Left cardiac atrium (tissue), 4 donors: Measurements from ENCODE around the gene SURF4. TPM values are rescaled to one million over a fixed set of nuclear protein-coding genes. Genes with fewer than 3 reads are reported as not detected.

Source experiments
- ATAC-seq, 2 donors: fragments of 200-7000 bp; cut with Tn5 transposase; one replicate each; pipeline ENCODE4 v1.9.1; 2020; ENCODE audit warnings: mild to moderate bottlenecking in 2 of 2, moderate library complexity in 2 of 2
- DNase-seq: peaks from one replicate; pipeline ENCODE4 v3.0.0-alpha.2; 2020
- intact Hi-C, 2 donors: fragments of 100-400 bp; cut with DNase I; formaldehyde crosslinking; loops; one replicate each; pipeline versions ENCODE4 v1.14.1 to v1.15.1; 2022 to 2023
- long read RNA-seq: library from polyadenylated mRNA; unstranded; transcript quantifications from one replicate; pipeline ENCODE4 v2.0.0, GENCODE V29; 2021
- total RNA-seq, 2 donors: library from RNA; stranded (reverse); fragmentation: NEBNext Ultra II Directional; extraction: Animal tissue kit (Norgen Biotek cat#: 25700); gene quantifications; one replicate each; pipeline ENCODE4 v1.2.1, GENCODE V29; 2021
- donor health status: DM: no; HTN: yes; CAD: no.
- donor health status: DM: no; HTN: yes; CAD: no; lungs with severe emphysema.
- donor health status: DM: yes; HTN: yes; CAD: no.
- donor health status: Dilated cardiomyopathy.

The SURF4 gene
- 100 to 1,000 TPM in 1 of 2 donors, 10 to 100 TPM in 1; 95.4 to 127 TPM for total RNA-seq
- long read RNA-seq, transcript SURF4-202 (6 exons, 2,984 nt) = major isoform, 228 of 271 reads
- long read RNA-seq, partial matches to known transcripts = 5 of 271 reads
- long read RNA-seq, other reads (novel, unspliced or antisense) = 34 of 271 reads

DNA sequence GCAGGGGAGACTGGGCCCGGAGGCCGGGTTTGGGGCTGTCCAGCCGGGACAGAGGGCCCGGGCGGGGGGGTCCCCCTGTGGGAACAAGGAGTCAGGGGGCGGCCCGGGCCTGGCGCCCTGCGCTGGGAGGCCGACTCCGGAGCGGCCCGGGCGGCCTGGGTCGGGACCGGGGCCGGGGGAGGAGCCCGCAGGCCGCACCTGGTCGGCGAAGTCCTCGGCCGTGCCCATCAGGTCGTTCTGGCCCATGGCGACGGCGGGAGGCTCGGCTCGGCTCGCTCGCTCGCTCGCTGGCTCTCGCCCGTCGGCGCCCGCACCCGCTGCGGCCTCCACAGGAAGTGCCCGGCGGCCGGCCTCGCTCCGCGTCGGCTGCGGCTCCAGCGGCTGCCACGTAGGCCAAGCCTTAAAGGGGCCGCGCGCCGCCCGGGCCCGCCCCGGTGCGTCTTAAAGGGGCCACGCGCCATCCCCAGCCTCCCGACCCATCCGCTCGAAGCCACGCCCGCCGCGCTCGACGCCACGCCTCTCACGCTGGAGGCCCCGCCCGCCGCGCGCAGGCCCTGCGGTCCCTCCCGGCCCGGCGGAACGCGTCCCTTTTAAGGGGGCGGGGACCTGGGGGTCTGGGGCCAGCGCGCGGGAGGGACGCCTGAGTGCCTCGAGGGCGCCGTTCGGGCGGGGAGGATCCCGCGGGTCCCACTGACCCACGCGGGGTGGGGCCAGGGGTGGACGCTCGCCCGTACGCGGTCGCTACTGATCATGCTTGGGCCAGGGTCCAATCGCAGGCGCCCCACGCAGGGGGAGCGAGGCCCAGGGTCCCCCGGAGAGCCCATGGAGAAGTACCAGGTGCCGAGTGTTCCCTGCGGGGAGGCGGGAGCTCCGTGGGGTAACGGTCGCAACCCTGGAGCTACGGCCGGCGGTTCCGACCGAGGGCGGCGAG is at the start of gene SURF4, which contains the start of gene STKLD1:
Gene SURF4, minus strand, starts transcription at position 337 of the 931 bp plus-strand sequence. Its CDS starts 91 bp downstream, at position 246.
Gene STKLD1, plus strand, starts transcription at position 643 of the 931 bp plus-strand sequence. Its CDS starts 108 bp downstream, at position 751.
- DNase-seq (peak; percentile 97), ATAC-seq (peak; percentile 98)
- intact Hi-C loops = loop anchor here in 1 of 2 donors (5.0 kb wide), 1 partner anchor 41 kb away; the partner anchor contains the start of gene REXO4

DNA sequence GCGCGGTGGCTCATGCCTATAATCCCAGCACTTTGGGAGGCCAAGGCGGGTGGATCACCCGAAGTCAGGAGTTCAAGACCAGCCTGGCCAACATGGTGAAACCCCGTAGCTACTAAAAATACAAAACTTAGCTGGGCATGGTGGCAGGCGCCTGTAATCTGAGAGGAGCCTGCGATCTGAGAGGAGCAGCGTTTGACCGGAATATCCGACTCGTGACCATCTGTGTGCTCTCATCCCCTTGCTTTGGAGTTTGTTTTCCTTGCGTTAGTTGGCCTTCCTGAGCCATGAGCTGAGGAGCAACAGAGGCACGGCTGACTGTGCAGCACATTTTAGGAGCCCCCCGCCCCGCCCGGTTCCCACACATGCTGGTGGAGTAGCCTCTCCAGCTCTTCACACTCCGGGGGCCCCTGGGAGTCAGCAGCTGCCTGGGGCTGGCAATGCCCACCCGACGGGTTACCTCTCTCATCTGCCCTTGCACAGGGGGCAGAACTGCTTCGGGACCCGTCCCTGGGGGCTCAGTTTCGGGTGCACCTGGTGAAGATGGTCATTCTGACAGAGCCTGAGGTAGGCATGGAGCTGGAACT is 49.3 kb upstream of the SURF4 start:
- intact Hi-C loops = no loop called here
- no peak for ATAC-seq
- no peak for DNase-seq

DNA sequence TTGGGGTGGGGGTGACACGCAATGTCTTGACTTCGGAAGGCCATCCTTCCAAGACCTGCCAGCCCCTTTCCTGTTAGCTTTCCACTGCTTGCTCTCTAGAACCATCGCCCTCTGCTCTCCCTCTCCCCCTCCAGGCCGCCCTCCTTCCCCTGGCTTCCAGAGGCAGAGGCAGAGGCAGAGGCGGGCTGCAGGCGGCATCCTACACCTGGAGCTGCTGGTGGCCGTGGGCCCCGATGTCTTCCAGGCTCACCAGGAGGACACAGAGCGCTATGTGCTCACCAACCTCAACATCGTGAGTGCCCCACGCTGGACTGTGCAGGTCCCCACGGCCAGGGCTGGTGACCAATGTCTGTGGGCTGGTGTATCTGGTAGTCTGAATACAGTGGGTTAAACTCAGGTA is 48.3 kb upstream of the SURF4 start:
- no peak for DNase-seq
- ATAC-seq = no peak
- intact Hi-C loops = no loop called here

DNA sequence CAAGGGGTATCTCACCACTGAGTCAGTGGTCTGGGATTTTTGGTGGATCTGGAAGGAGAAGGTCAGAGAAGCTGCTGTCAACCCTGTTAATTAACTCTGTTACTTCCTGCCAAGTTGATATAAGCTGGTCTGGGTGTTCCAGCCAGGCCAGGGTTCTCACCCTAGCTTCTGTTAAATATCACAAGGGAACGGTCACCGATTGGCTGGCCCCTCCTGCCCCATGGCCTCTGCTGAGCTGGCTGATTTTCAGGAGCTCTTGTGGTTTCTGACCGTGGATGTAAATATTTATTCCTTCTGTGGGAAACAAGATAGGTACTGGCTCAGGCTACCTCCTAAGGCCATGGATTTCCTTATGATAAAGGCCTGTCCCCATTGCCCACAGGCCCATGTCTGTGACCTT is 47.4 kb upstream of the SURF4 start:
- DNase-seq = no peak
- intact Hi-C loops = no loop called here
- no peak for ATAC-seq

DNA sequence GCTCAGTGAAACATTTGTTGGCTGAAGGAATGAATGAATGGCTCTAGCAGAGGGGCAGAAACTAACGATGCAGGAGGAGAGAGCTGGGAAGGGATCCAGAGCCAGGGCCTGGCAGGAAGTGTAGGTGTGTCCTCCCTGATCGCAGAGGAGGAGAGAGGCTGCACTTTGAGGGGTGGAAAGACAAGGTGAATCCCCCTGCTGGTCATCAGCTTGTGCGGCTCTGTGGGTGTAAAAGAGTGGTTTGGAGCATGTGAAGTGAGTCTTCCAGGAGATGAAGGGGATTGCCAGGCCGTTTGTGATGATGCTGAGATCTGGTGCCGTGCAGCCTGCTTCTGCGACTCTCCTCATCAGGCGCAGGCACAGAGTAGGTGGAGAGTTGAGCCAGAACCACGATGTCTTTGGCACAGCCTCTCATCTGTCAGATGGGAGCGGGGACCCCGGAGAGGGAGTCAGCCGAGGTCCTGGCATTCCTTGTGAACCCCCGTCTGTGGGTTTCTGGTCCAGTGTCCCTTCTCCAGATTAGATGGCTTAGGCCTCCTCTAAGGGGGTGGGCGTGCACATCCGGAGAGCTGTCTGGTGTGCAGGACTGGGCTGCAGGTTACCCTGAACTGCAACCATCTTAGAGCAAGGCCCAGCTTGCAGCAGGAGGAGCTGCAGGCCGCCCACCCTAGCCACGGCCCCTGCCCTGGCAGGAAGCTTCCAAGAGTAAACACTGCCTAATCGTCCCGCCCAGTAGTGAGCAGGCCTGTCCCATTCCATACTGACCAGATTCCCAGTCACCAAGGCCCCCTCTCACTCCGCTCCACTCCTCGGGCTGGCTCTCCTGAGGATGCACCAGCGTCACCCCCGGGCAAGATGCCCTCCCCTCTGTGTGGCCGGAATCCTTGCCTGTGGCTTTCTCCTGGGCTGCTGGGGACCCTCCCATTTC is 46.0 kb upstream of the SURF4 start, which contains the start of gene ADAMTS13:
Gene ADAMTS13, plus strand, starts transcription at position 753 of the 928 bp plus-strand sequence. Its CDS starts 77 bp downstream, at position 830.
- no peak for ATAC-seq
- intact Hi-C loops = no loop called here
- no peak for DNase-seq

DNA sequence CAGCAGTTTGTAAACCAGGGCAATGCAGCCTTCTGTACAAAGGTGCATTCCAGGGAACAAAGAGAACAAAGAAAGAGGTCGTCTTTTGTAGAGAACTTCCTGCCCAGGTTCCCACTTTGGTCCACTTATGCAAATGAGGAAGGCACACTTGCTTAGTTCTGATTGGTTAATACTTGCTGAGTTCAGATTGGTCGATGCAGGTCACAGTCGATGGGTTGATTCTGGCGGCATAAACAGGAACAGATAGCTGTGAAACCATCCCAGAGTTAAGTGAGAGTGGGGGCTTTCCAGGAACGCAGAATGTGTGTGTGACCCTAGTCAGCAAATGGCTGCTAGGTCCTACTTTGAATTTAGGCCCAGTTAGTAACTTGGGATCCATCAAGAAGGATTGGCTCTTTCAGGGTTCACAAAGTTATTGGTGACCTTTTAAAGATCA is 44.5 kb upstream of the SURF4 start:
- ATAC-seq (no peak), DNase-seq (no peak)
- intact Hi-C loops = no loop called here

DNA sequence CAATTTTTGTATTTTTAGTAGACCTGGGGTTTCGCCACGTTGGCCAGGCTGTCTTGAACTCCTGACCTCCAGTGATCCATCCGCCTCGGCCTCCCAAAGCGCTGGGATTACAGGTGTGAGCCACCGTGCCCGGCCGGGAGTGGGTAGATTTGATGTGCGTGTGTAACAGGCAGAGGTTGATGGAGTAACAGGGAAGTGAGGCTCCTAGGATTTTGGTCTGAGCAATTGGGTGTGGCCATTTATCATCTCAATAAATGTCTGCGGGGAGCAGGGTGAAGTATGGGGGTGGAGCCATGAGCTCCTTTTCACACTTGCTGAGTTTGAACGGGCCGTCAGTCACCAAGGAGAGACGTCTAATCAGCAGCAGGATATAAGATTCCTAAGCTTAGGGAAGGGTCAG is 43.1 kb upstream of the SURF4 start:
- DNase-seq (no peak), ATAC-seq (no peak)
- intact Hi-C loops = loop anchor here in 1 of 2 donors (5.0 kb wide), 1 partner anchor 42 kb away; the partner anchor contains the start of genes STKLD1 and SURF4

DNA sequence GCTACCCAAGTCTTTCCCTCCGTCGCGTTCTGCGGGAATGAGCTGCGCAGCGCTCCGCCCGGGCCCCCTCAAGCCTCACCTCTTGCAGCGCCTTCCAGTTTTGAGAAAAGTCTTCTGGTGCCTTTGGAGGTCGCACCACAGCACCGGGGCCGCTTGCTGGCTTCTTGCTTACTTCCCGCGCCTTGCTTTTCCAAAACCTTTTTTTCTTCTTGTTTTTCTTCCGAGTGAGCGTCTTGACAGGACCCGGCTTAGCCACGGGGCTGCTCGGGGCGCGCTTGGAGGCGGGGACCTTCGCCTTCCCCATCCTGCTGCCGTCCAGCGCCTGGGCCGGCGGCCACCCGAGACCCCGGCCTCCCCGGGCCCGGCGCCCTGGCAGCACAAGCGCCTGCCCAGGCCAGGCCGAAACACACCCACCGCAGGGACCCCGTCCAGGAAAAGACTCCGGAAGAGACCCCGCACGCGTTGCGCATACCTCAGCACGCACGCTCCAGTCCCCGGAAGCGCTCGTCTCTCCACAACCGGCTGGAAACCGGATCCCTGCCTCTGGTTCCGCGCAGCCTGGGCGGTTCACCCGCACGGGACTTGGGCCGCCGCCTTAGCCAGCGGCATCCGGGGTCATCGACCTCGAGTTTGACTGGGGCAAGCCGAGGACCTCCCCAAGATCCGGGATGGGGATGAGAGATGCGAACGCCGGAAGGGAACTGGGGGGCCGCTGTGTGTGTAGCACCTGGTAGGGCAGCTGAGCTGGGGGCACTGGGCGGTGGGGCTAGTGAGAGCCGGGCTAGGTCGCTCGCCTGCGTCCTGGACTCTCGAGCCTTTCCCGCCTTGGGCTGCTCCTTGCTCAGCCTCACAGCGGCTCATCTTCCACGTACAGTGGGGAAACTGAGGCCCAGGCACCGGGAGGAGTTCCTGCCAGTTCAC is 41.9 kb upstream of the SURF4 start, which contains the start of gene REXO4:
Gene REXO4, minus strand, starts transcription at position 470 of the 921 bp plus-strand sequence. Its CDS starts 166 bp downstream, at position 304.
- peak; percentile 97 to 98 for ATAC-seq
- intact Hi-C loops = loop anchor here in 1 of 2 donors (5.0 kb wide), 1 partner anchor 40 kb away; the partner anchor contains the start of genes STKLD1 and SURF4

DNA sequence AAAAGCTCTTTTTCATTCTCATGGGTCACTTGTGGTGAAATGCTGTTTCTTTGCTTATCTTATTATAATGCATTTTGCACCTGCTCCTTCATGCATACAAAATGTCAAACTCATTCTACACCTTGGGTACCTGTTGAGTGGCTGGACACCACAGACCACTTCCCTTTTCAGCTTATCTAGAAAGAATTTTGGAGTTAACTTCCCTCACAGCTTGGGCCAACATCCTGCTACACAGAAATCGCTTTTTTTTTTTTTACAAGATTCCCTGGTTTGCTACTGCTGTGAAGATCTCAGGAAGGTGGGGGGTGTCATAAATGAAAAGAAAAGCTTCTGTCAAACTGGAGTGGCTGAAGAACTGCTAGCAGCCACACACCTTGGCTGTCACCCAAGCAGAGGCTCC is 39.3 kb upstream of the SURF4 start:
- ATAC-seq = no peak
- intact Hi-C loops = loop anchor here in 1 of 2 donors (5.0 kb wide), 1 partner anchor 38 kb away; the partner anchor contains the start of genes STKLD1 and SURF4
- DNase-seq = no peak

More for the DNA sequence above, 41.9 kb upstream of the SURF4 start, which contains the start of gene REXO4:
- peak; percentile 87 for DNase-seq

DNA sequence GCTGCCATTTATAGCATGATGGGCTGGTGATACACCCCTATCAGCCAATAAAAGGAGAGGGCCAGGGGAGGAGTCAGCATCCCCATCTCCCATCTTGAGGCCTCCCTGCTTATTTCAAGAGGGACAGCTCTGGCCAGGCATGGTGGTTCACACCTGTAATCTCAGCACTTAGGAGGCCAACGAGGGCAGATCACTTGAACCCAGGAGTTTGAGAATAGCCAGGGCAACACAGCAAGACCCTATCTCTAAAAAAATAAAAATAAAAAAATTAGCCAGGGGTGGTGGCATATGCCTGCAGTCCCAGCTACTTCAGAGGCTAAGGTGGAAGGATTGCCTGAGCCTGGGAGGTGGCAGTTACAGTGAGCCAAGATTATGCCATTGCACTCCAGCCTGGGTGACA is 32.2 kb upstream of the SURF4 start:
- DNase-seq (no peak), ATAC-seq (no peak)
- intact Hi-C loops = loop anchor here in 1 of 2 donors (5.0 kb wide), 1 partner anchor 79 kb away; no protein-coding TSS in a partner anchor

DNA sequence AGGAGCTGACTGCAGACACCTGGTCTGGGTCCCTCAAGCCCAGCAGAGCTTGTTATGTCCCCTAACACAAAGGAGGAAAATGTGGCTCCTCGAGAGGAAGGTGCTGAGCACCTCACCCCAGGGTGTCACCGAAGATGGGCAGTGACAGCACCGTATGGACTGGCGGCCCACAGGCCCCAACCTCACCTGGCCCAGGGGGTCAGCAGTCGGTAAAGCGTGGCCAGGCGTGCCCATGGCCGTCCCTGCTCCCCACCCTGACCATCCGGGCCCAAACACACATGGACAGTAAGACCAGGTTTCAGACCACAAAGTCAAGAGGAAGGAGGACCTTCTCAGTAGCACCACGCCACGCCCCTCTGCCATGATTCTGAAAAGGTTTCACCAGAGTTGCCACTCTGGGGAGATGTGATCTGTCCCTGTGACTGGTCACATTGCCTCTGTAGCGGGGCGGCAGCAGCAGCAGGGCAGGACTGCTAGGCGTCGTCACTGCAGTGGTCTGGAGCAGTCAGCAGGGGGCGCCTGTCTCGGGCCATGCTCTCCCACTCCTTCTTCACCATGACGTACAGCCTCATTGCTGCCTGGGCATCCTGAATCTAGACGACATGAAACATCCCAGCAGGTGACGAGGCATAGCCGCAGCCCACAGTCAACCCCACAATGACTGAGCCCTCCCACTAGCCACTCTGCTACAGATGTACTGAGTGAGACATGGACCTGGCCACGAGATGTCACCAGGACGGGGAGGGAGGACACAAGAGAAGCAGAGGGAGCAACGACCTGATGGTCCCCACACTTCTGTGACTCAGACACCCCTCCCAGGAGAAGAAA is 30.8 kb upstream of the SURF4 start:
- intact Hi-C loops = loop anchor here (1.0 to 5.0 kb wide), 2 partner anchors 80 to 81 kb away; no protein-coding TSS in a partner anchor
- DNase-seq (peak; percentile 75), ATAC-seq (peak; percentile 74 to 82)

DNA sequence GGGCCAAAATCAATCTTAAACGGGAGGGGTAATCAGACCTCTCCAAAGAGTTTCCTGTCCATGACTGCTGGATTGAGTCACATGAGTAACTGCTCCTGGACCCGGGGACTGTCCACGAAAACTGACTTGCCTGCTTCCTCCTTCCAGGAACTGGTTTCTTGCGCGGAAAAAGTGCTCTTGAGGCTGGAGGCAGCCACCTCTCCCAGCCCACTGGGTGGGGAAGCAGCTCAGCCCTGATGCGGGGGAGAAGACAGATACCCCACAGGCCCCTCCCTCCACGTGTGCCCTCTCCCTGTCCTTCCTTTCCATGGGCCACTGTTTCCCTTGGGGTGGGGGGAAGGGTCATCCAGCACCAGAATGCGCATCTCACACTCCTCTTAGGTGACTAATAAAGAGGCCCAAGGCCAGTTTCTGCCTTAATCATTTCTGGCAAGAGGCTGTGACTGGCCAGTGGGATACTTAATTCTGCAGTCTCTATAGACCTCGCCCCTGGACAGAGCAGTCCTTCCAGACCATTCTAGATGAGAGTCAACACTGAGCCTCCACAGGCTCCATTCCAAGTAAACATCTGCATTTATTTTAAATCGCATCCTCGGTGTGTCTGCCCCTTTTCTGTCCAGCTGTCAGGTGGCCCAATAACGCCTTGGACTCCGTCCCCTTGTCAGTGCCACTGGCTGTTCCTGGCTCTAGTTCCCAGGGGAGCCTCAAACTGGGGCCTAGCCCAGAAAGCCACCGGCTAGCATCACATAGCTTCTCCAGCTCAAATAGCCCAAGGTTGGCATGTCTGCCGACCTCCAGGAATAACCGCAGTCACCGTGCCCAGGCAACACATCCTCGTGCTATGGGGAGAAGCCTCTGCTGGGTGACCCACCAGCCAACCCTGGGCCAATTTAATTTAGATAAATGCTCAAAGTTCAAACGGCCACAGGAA is 29.9 kb upstream of the SURF4 start:
- intact Hi-C loops = loop anchor here (1.0 to 5.0 kb wide), 2 partner anchors 81 to 82 kb away; no protein-coding TSS in a partner anchor
- peak; percentile 15 to 28 for ATAC-seq
- DNase-seq = peak; percentile 52

DNA sequence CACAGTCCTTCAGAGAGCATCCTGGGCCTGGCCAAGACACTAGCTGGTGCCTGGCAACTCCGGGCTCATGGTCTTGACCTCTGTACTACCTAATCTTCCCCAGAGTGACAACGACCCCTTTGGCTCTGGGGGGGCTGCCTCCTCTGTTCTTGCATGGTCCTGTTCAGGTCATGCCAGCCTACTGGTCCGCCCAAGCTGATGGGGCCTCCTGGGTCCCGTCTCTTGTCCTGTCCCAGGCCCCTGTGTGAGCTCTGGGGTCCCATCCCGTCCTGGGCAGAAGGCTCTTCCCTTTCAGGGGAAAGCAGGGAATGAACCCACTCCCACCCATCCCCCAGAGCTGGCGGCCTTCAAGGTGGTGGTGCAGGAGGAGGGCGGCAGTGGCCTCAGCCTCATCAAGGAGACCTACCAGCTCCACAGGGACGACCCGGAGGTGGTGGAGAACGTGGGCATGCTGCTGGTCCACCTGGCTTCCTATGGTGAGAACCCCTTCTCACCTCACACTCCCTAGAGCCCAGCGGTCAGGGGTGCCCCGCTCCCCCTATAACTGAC is 28.7 kb upstream of the SURF4 start:
- intact Hi-C loops = loop anchor here in 1 of 2 donors (5.0 kb wide), 1 partner anchor 83 kb away; no protein-coding TSS in a partner anchor
- no peak for ATAC-seq

DNA sequence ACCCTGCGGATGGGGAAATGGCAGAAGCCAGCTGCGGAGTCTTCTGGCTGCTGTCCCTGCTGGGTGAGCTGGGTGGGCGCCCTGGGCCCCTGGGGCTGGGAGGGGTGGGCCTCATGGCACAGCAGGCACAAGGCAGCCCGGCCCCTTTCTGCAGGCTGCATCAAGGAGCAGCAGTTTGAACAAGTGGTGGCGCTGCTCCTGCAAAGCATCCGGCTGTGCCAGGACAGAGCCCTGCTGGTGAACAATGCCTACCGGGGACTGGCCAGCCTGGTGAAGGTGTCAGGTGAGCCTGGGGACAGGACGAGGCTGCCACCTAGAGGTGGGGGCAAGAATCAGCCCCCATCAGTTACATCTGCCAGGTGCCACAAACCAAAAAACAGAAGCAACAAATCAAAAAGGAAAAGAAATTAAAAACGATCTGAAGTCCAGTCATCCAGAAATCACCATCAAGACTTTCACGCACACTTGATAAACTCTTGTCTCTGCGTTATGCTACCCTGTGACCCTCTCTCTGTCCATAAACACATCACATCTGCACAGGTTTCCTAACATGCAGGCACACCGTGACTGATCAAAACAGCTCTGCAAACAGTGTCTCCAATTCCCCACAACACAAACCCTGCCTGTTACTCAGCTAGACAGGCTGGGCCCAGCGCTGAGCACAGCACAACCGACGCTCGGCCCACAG is 28.1 kb upstream of the SURF4 start:
- intact Hi-C loops = no loop called here
- ATAC-seq (no peak), DNase-seq (no peak)

More for the DNA sequence above, 28.7 kb upstream of the SURF4 start:
- no peak for DNase-seq
